D721Med (cell line): ENCODE results near the gene CEP162.
A peak's percentile ranks its signal among the peaks of the same experiment; 100 is the strongest.
"Not testable (repeated sequence)": the region's sequence is repeated elsewhere in the genome, so short reads cannot be mapped to it uniquely, and the experiment has no call there.

Source experiments
- DNase-seq: peaks from one replicate; pipeline ENCODE4 v3.0.0; 2011; ENCODE audit warnings: low spot score; ENCODE audit not compliant: insufficient read length
- FAIRE-seq: peaks from 2 replicates; lab custom pipeline; 2011; peaks lifted over from hg19 to GRCh38; lab: Jason Lieb, UNC
- TF ChIP-seq, protein P1 (sequence below): IDR thresholded peaks from 2 replicates; pipeline ENCODE4 v1.5.1; 2012; ENCODE audit warnings: mild to moderate bottlenecking, control low read depth; ENCODE audit not compliant: insufficient read depth; ENCODE audit errors: missing control alignments

CEP162 gene

DNA sequence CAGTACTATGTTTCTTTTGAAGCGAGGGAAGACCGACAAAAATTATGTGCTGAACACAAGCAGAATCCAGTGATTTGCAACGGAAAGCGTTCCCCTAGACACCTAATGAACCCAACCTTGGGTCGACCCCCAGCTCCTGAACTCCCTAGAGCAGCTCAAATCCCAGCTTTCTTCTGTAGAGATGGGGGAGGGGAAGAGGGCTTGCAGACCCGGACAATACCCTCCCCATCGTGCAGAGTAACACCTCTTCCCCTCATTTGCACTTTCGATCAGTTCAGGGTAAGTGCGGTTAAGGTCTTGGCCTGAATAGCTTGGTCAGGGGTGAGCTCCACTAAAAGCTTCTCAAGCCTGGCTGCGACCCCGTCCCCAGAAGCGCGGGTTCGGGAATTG is 404 bp downstream of the CEP162 start:
- no peak for DNase-seq
- no peak for FAIRE-seq
- TF ChIP-seq, protein P1, sequence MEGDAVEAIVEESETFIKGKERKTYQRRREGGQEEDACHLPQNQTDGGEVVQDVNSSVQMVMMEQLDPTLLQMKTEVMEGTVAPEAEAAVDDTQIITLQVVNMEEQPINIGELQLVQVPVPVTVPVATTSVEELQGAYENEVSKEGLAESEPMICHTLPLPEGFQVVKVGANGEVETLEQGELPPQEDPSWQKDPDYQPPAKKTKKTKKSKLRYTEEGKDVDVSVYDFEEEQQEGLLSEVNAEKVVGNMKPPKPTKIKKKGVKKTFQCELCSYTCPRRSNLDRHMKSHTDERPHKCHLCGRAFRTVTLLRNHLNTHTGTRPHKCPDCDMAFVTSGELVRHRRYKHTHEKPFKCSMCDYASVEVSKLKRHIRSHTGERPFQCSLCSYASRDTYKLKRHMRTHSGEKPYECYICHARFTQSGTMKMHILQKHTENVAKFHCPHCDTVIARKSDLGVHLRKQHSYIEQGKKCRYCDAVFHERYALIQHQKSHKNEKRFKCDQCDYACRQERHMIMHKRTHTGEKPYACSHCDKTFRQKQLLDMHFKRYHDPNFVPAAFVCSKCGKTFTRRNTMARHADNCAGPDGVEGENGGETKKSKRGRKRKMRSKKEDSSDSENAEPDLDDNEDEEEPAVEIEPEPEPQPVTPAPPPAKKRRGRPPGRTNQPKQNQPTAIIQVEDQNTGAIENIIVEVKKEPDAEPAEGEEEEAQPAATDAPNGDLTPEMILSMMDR: no peak

GRCh38 chr6:84224251-84224650 is 3.2 kb downstream of the CEP162 start:
- TF ChIP-seq, protein P1: no peak
- no peak for DNase-seq
- no peak for FAIRE-seq

- DNase-seq, FAIRE-seq: not testable (repeated sequence)
These were observed 3.8 kb downstream of the CEP162 start for GRCh38 chr6:84223608-84224007.

- TF ChIP-seq, protein P1: no peak
- DNase-seq (no peak), FAIRE-seq (no peak)
These were observed 5.0 kb downstream of the CEP162 start for GRCh38 chr6:84222426-84222825.

DNA sequence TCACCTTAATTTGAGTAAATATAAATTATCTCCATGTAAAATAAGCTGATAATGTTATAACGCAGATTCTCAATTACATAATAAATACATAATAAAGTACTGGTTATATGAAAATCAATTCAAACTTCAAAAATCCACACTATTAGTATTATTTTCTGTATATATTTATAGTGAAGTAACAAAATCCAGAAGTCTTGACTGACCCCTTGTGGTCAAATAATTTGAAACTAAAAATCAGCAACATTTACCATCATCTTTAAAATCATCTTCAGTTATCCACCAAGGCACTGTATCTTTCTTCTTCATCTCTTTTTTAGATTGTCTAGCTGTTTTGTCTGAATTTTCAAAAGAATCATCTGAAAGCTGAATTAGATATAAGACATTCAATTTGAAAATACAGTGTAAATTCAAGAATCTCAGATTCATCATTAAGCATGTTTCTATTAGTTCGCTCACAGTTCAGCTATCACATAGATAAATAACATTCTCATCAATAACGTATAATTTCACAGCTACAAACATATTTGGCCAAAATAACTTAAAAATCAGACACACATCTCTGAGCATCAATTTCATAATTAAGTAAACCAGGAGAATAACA is 6.5 kb downstream of the CEP162 start:
- TF ChIP-seq, protein P1: peak; percentile 56
- FAIRE-seq: peak; percentile 32
- DNase-seq: no peak

GRCh38 chr6:84218091-84218490 is 9.4 kb downstream of the CEP162 start:
- TF ChIP-seq, protein P1: no peak
- DNase-seq (no peak), FAIRE-seq (no peak)

GRCh38 chr6:84213217-84213616 is 14.2 kb downstream of the CEP162 start:
- TF ChIP-seq, protein P1: no peak
- no peak for FAIRE-seq
- no peak for DNase-seq
